Measurements from ENCODE around the gene RAB29. TPM values are rescaled to one million over a fixed set of nuclear protein-coding genes. Genes with fewer than 3 reads are reported as not detected.

RAB29 gene
- total RNA-seq, 4 donors from 2014 or later: 9.7 to 15.4 (median 12.1) TPM

GRCh38 chr1:205772607-205773032, 2.7 kb downstream of the RAB29 start:
- 87% methylated on average over 2 of the region's 2 CpGs for WGBS
- DNase-seq (ENCODE audit: low spot score in 2 of 2): no peak
- Histone ChIP-seq H3K9me3 (no peaks in the 10 kb centered on the region), H3K27me3 (no peaks in the 10 kb centered on the region), H3K27ac (no peak overlapping the region), H3K4me3 (no peak overlapping the region), H3K4me1 (peaks cover 17% of the 10 kb centered on the region), H3K36me3 (peaks cover 7% of the 10 kb centered on the region)
- no peak for TF ChIP-seq POLR2A (IDR thresholded peaks at IDR 0.05)
- no peak for TF ChIP-seq POLR2AphosphoS5 (IDR thresholded peaks at IDR 0.05)
- TF ChIP-seq EP300 (IDR thresholded peaks at IDR 0.05): no peak
- TF ChIP-seq CTCF (IDR thresholded peaks at IDR 0.05): no peak

DNA sequence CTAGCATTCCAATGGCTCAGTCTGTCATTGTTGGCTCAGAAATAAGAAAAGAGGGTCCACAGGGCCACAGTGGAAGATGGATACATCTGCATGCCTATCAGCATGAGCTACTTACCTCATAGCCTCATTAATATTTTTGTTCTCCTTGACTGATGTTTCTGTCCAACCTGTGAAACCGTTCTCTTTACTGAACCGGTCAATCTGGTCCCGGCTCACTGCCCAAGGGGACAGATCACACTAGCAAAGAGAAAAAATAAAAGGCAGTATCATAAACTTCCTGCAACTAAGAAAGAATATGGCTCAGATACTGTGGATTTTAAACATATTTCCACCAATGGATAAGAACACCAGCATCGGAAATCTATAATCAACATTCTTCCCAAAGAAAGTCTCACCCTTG, 4.7 kb downstream of the RAB29 start:
- TF ChIP-seq EP300 (IDR thresholded peaks at IDR 0.05): no peak
- no peak for TF ChIP-seq POLR2A (IDR thresholded peaks at IDR 0.05)
- no peak for TF ChIP-seq POLR2AphosphoS5 (IDR thresholded peaks at IDR 0.05)
- TF ChIP-seq CTCF (IDR thresholded peaks at IDR 0.05): no peak
- Histone ChIP-seq H3K27me3 (no peaks in the 10 kb centered on the region), H3K4me3 (no peak overlapping the region), H3K36me3 (peaks cover 7% of the 10 kb centered on the region), H3K4me1 (peaks cover 12% of the 10 kb centered on the region), H3K9me3 (no peaks in the 10 kb centered on the region), H3K27ac (no peak overlapping the region)
- 83% methylated on average over 4 of the region's 4 CpGs for WGBS
- no peak for DNase-seq (ENCODE audit: low spot score in 2 of 2)

DNA sequence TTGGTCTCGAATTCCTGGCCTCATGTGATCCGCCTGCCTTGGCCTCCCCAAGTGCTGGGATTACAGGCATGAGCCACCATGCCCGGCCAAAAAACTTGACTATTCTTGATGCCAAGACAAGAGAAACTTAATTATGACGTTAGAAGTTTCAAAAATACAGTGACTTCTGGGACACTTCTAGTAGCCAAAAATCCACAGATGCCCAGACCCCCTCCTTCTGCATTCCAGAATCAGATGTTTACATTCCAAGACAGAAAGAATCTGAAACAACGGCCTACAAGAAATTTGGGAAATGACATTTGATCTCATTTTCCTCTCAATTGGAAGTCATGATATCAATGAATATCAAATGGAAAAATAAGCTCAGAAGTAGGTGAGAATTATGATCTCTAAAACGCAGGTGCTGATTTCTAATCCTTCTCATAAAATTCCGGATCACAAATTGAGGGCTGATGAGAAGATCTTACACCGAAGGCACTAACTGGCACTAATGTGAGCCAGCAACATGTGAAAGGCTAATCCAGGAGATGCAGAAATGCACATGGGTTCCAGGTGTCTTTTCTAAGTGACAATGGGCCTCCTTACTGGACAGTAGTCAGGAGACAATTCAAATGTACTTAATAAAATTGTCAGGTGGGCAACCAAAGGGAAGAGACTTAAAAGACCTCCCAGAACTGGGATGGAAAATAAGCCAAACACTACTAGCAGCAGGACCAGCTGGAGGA, 5.5 kb downstream of the RAB29 start:
- Histone ChIP-seq H3K36me3 (peaks cover 7% of the 10 kb centered on the region), H3K9me3 (no peaks in the 10 kb centered on the region), H3K4me1 (peaks cover 9% of the 10 kb centered on the region), H3K27me3 (no peaks in the 10 kb centered on the region), H3K27ac (no peak overlapping the region), H3K4me3 (no peak overlapping the region)
- DNase-seq (ENCODE audit: low spot score in 2 of 2): no peak
- WGBS: 76% methylated on average over 8 of the region's 8 CpGs
- TF ChIP-seq CTCF (IDR thresholded peaks at IDR 0.05) (no peak), POLR2A (IDR thresholded peaks at IDR 0.05) (no peak), EP300 (IDR thresholded peaks at IDR 0.05) (no peak), POLR2AphosphoS5 (IDR thresholded peaks at IDR 0.05) (no peak)

- TF ChIP-seq EP300 (IDR thresholded peaks at IDR 0.05): no peak
- TF ChIP-seq POLR2AphosphoS5 (IDR thresholded peaks at IDR 0.05): no peak
- no peak for TF ChIP-seq CTCF (IDR thresholded peaks at IDR 0.05)
- no peak for TF ChIP-seq POLR2A (IDR thresholded peaks at IDR 0.05)
- no peaks in the 10 kb centered on the region for H3K27me3 ChIP-seq
- DNase-seq (ENCODE audit: low spot score in 2 of 2): no peak
- H3K9me3 ChIP-seq: no peaks in the 10 kb centered on the region
- peaks cover 7% of the 10 kb centered on the region for H3K36me3 ChIP-seq
- no peak overlapping the region for H3K27ac ChIP-seq
- H3K4me1 ChIP-seq: no peaks in the 10 kb centered on the region
- 69% methylated on average over 3 of the region's 3 CpGs for whole genome bisulfite sequencing
- H3K4me3 ChIP-seq: no peak overlapping the region
Measured at GRCh38 chr1:205767248-205767647, 8.0 kb downstream of the RAB29 start.

DNA sequence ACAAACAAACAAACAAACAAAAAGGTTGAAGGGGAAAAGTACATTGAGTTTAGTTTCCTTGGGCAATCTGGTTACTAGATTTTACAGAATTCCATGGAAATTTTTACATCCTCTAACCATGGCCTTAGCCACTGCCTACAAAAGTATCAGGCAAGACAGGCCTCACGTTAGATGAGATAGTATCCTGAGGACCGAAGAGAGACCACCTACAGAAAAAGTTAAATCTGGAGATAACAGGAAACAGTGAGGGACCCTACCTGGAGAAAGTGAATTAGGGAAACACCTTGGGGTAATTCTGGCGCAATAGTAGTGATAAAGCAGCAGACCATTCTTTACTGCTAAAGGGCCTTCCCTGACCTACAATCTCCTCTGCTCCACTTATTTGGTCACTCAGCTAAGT, 8.7 kb downstream of the RAB29 start:
- no peaks in the 10 kb centered on the region for H3K4me1 ChIP-seq
- H3K27me3 ChIP-seq: no peaks in the 10 kb centered on the region
- H3K36me3 ChIP-seq: peaks cover 7% of the 10 kb centered on the region
- no peak overlapping the region for H3K27ac ChIP-seq
- no peaks in the 10 kb centered on the region for H3K9me3 ChIP-seq
- no peak for TF ChIP-seq EP300 (IDR thresholded peaks at IDR 0.05)
- no peak for TF ChIP-seq POLR2A (IDR thresholded peaks at IDR 0.05)
- TF ChIP-seq CTCF (IDR thresholded peaks at IDR 0.05): no peak
- no peak for TF ChIP-seq POLR2AphosphoS5 (IDR thresholded peaks at IDR 0.05)
- DNase-seq (ENCODE audit: low spot score in 2 of 2): no peak
- WGBS: 92% methylated on average over 3 of the region's 3 CpGs
- no peak overlapping the region for H3K4me3 ChIP-seq

All from suprapubic skin (tissue), 4 donors.